ENCODE measurements around the gene CENPVL2.

DNA sequence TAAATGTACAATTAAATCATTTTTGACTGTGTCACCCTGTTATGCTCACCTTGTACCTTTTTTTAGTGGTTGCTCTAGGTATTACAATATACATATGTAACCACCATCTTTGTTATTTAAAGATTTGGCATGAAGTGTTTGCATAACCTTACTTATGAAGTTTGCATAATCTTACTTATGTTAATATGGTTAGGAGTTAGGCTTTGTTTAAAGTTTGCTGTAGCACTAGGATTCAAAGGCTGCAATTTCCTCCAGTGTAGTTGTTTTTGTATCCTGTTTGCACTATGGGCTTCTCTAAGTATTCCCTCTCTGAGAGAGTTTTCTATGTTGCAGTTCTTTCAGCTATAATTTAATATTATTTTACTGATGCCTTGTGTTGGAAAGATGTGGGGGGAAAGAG is 45.6 kb upstream of the CENPVL2 start:
- TF ChIP-seq, protein P1, sequence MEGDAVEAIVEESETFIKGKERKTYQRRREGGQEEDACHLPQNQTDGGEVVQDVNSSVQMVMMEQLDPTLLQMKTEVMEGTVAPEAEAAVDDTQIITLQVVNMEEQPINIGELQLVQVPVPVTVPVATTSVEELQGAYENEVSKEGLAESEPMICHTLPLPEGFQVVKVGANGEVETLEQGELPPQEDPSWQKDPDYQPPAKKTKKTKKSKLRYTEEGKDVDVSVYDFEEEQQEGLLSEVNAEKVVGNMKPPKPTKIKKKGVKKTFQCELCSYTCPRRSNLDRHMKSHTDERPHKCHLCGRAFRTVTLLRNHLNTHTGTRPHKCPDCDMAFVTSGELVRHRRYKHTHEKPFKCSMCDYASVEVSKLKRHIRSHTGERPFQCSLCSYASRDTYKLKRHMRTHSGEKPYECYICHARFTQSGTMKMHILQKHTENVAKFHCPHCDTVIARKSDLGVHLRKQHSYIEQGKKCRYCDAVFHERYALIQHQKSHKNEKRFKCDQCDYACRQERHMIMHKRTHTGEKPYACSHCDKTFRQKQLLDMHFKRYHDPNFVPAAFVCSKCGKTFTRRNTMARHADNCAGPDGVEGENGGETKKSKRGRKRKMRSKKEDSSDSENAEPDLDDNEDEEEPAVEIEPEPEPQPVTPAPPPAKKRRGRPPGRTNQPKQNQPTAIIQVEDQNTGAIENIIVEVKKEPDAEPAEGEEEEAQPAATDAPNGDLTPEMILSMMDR (IDR thresholded peaks at IDR 0.05; ENCODE audit: poor library complexity), result no peak
- no peak for TF ChIP-seq EZH2 (IDR thresholded peaks at IDR 0.05; ENCODE audit: borderline replicate concordance)
- TF ChIP-seq EZH2phosphoT487 (IDR thresholded peaks at IDR 0.05; ENCODE audit: low read depth, severe bottlenecking, unreplicated experiment), result no peak

Data from hepatocyte (in vitro differentiated cells).